Epithelial cell of esophagus (primary cell): ENCODE results near the gene SUFU.

Experiments
- DNase-seq: peaks from one replicate; pipeline ENCODE4 v3.0.0; 2010; ENCODE audit warnings: low read depth
- H3K4me3 ChIP-seq: 2 replicates; pipeline ENCODE4 v1.5.1; 2011; ENCODE audit warnings: mild to moderate bottlenecking, low read length, control low read depth
- CTCF ChIP-seq: IDR thresholded peaks from 2 replicates; pipeline ENCODE4 v1.5.1; 2011; ENCODE audit warnings: low read depth, mild to moderate bottlenecking, low read length, control low read depth, inconsistent platforms; ENCODE audit not compliant: insufficient read depth; ENCODE audit errors: missing control alignments

SUFU gene

DNA sequence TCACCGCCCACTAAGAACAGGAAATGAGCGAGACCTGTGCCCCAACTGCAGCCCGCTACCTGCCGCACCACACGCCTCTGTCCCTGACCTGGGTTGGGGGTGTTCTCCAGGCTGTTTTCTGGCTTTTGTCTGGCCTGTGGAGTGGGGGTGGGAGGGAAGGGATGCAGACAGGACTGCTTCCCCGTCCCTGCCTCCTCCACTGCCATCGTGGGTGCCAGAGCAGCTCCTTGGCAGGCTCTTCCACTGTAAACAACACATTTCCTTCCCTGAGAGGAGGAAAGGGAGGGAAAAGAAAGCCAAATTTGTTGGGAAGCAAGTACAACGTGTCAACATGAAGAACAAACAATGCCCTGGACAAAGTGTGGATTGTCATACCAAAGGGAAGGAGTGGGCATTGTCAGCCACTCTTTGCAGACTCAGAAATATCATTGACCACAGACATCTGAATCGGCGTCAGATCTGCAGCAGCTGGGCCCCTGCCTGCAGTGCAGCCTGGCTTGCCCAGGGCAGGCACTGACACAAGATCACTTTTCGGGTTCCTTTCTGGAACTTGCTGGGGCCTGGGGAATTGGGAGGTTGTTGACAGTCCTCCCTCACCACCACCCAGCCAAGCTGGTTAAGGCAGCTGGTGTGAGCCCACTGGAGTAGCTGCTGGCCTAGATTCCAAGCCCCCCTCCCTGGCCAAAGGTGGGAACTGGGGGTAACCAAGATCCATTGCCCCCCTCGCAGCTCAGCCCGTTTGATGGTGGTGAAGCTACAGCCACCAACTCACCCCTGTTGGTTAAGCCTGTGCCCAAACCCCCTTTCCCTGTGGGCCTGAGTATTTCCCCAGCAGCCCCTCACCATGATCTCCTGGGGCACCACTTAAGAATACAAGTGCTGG lies 117.9 kb downstream of the SUFU start:
- no peak for DNase-seq
- TF ChIP-seq CTCF: no peak
- H3K4me3 ChIP-seq: no peak overlapping the region

DNA sequence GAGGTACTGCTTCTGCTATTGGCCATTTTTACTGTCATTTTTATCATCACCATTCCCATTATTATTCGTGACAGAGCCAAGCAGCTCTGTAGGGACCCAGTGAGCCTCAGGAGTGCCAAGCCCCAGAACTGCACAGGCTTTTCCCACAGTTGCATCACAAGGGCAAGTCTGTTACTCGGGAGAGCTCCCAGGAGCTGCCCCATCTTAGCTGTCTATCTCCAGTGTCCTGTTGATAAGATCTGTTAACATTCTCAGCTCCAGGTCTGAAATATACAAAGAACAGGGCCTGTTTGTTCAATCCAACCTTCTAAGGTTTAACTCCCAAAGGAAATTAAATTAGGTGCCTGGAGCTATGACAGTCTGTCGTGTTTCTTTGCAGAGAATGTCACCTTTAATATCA lies 120.3 kb downstream of the SUFU start:
- H3K4me3 ChIP-seq: no peak overlapping the region
- no peak for DNase-seq
- no peak for TF ChIP-seq CTCF

DNA sequence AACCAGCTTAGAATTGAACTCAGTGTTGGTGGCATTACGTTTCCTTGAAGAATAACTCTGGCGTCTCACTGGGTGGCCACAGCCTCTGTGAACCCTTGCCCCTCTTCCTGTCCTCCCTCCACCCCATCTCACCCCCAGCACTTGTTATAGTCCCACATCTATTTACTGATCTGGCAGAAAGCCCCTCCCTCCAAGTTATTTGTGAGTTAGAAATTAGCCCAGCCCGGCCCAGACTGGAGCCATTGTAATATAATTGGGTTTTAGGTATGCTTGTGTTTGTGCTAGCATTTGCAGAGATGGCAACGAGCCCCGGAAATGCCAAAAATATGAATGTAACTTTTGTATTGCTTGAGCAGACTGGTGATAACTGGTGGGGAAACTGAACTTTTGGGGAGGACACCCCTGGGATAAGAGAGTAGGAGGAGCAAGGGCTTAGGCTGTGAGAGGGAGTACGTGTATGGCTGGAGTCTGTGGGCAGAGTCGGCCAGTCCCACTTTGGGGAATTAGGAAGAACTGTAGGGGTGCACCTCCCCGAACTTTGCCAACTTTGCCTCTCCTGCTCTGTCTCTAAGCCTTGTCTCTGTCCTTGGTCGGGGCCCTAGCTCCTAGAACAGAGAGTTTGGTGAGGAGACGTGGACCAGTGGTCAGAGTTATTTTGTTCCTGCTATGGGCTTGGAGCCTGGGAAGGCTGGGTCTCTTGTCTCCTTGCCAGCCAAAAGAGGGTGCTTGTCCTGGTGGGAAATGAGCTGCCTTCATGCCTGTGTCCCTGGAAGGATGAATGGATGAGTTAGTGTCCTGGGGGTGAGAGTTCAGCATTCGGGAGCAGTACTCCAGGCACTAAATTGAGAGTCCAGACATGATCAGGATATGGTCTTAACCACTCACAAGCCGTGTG lies 121.2 kb downstream of the SUFU start:
- TF ChIP-seq CTCF: no peak

DNA sequence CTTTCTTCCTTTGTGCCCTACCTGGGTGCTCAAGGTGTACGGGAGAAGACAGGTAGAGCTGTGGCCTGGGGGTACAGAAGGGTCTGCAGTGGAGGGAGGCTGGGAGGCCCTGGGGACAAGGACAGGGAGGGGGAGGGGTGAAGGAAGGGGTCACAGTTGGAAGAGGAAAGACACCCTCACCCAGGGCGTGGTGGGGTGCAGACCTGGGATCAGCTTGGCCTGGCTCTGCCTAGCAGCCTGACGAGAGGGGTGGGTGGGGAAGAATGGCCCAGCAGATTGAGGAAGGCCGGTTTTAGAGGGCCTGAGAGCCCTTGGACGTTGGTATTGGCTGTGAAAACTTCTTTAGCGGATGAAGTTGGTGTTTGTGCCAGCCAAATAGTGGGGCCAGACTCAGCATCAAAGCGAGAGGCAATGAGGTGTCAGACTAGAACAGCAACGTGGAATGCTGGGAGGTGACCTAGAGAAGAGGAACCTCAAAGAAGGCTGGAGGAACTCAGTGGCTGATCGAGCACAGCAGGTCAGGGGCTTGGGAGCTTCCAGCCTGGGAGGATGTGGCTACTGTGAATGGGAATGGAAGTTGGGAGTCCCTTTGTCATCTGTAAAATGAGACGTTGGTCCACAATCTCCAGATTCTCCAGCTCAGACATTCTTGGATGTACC lies 122.4 kb downstream of the SUFU start:
- H3K4me3 ChIP-seq: no peak overlapping the region
- no peak for DNase-seq
- TF ChIP-seq CTCF: no peak

More for the DNA sequence above, 121.2 kb downstream of the SUFU start:
- H3K4me3 ChIP-seq: no peak overlapping the region
- DNase-seq: peak; percentile 36

GRCh38 chr10:102627291-102627735 lies 123.5 kb downstream of the SUFU start:
- no peak overlapping the region for H3K4me3 ChIP-seq
- TF ChIP-seq CTCF: no peak
- DNase-seq: peak; percentile 36

DNA sequence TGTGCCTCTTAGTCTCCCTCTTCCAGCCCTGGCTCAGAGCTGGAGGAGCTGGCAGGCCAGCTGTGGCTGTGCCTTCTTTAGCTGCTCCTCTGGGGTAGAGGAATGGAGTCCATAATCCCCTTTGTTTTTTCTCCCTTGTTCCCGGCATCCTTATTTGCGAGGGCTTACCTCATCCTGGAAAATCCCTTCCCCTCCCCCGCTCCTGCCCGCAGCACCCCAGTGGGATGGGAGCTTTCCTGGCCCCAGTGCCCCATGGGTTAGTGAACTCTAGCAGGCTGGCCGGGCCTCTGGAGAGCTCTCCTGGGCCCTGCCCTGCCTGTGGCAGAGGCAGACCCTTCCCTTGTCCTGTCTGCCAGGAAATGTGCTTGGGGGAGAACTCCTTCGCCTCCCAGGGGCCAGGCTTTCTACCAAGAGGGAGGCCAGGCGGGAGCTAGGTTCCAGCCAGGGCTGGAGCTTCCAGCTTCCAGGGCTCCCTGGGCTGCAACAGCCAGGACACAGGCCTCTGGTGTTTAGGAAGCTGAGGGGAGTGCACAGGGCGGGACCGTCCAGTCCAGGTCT lies 124.0 kb downstream of the SUFU start:
- no peak for TF ChIP-seq CTCF
- peak; percentile 68 for DNase-seq
- H3K4me3 ChIP-seq: no peak overlapping the region
